ENCODE measurements around the gene TEDDM1. TPM values are rescaled to one million over a fixed set of nuclear protein-coding genes. Genes with fewer than 3 reads are reported as not detected.

The TEDDM1 gene
- total RNA-seq, 2 donors from 2014 or later = not detected

DNA sequence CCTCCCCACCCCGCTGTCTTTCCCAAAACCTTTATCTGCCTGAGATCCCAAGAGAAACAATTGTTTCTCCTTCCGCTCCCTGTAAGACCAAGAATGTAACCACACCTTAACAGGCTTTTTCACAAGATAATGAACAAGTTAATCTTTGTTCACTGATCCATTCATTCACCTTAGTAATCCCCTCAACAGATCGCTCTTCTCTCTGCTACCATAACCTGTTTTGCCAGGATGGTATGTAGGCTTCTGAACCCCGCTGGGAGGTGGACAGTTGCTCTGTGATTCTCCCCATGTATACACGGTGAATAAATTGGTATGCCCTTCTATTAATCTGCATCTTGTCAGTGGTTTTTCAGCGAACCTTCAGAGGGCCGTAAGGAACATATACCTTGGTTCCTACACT, 30.8 kb upstream of the TEDDM1 start:
- DNase-seq (ENCODE audit: low spot score) (no peak), ATAC-seq (ENCODE audit: insufficient number of reproducible peaks, low FRiP score, low read depth) (no peak)
- Histone ChIP-seq H3K4me3 (no peak overlapping the region), H3K9me3 (no peaks in the 10 kb centered on the region), H3K4me1 (ENCODE audit: control insufficient read depth in 1 of 2, low read depth in 2 of 2) (no peaks in the 10 kb centered on the region), H3K36me3 (no peaks in the 10 kb centered on the region), H3K27me3 (replicated peaks; ENCODE audit: insufficient read depth) (no peaks in the 10 kb centered on the region), H3K27ac (no peak overlapping the region)
- TF ChIP-seq, protein P1, sequence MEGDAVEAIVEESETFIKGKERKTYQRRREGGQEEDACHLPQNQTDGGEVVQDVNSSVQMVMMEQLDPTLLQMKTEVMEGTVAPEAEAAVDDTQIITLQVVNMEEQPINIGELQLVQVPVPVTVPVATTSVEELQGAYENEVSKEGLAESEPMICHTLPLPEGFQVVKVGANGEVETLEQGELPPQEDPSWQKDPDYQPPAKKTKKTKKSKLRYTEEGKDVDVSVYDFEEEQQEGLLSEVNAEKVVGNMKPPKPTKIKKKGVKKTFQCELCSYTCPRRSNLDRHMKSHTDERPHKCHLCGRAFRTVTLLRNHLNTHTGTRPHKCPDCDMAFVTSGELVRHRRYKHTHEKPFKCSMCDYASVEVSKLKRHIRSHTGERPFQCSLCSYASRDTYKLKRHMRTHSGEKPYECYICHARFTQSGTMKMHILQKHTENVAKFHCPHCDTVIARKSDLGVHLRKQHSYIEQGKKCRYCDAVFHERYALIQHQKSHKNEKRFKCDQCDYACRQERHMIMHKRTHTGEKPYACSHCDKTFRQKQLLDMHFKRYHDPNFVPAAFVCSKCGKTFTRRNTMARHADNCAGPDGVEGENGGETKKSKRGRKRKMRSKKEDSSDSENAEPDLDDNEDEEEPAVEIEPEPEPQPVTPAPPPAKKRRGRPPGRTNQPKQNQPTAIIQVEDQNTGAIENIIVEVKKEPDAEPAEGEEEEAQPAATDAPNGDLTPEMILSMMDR (IDR thresholded peaks at IDR 0.05) = no peak

DNA sequence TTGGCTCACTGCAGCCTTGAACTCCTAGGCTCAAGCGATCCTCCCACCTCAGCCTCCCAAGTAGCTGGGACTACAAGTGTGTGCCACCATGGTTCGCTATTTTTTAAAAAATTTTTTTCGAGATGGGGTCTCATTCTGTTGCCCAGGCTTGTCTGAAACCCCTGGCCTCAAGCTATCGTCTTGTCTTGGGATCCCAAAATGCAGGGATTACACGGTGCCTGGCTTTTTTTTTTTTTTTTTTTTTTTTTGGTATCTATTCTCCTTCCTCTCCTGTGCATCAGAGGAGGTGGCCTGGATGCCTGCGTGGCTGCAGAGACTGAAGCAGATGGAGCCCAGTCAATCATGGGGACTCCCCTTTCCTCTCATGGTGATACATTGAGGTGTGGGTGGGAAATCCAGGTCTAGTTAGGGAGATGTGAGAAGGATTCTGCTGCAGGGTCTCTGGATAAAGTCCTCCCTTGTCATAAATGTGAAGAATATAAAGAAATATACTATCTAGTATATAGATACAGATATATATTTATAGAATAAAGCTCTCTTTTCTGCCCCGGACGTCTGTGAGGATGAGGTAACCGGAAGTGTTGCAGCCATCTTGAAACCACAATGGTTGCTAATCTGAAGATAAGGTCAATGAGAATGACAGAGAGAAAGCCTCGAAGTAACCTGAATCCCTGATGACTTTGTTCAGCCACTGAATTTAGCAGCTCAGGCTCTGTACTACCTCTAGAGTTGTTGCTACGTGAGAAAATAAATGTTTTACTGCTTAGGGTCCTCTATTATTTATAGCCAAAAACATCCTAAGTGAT, 30.0 kb upstream of the TEDDM1 start:
- TF ChIP-seq, protein P1 (IDR thresholded peaks at IDR 0.05) = no peak
- no peaks in the 10 kb centered on the region for H3K9me3 ChIP-seq
- no peak overlapping the region for H3K4me3 ChIP-seq
- no peaks in the 10 kb centered on the region for H3K36me3 ChIP-seq
- no peak for DNase-seq (ENCODE audit: low spot score)
- ATAC-seq (ENCODE audit: insufficient number of reproducible peaks, low FRiP score, low read depth) = no peak
- H3K27me3 ChIP-seq (replicated peaks; ENCODE audit: insufficient read depth) = no peaks in the 10 kb centered on the region
- H3K27ac ChIP-seq = no peak overlapping the region
- H3K4me1 ChIP-seq (ENCODE audit: control insufficient read depth in 1 of 2, low read depth in 2 of 2) = no peaks in the 10 kb centered on the region

DNA sequence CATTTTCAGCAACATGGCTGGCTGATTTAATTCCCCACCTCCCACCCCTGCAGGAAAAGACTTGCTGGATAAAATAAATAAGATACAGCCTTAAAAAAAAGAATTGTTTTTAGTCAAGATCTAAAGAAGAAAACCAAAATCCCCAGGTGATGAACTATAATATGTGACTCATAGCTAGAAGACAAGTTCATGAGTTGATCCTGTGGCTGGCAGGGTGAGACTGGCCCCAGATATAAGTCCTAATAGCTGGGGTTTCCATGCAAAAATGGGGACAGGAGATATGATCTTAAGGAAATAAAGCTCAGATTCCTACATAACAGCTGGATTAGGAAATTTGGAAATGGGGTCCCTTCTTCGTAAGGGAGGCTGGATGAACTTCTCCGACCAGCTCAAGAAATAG, 27.6 kb upstream of the TEDDM1 start:
- TF ChIP-seq, protein P1 (IDR thresholded peaks at IDR 0.05) = no peak
- no peak overlapping the region for H3K4me3 ChIP-seq
- no peak for ATAC-seq (ENCODE audit: insufficient number of reproducible peaks, low FRiP score, low read depth)
- no peaks in the 10 kb centered on the region for H3K4me1 ChIP-seq (ENCODE audit: control insufficient read depth in 1 of 2, low read depth in 2 of 2)
- H3K36me3 ChIP-seq = no peaks in the 10 kb centered on the region
- no peak for DNase-seq (ENCODE audit: low spot score)
- no peaks in the 10 kb centered on the region for H3K9me3 ChIP-seq
- no peaks in the 10 kb centered on the region for H3K27me3 ChIP-seq (replicated peaks; ENCODE audit: insufficient read depth)
- no peak overlapping the region for H3K27ac ChIP-seq

DNA sequence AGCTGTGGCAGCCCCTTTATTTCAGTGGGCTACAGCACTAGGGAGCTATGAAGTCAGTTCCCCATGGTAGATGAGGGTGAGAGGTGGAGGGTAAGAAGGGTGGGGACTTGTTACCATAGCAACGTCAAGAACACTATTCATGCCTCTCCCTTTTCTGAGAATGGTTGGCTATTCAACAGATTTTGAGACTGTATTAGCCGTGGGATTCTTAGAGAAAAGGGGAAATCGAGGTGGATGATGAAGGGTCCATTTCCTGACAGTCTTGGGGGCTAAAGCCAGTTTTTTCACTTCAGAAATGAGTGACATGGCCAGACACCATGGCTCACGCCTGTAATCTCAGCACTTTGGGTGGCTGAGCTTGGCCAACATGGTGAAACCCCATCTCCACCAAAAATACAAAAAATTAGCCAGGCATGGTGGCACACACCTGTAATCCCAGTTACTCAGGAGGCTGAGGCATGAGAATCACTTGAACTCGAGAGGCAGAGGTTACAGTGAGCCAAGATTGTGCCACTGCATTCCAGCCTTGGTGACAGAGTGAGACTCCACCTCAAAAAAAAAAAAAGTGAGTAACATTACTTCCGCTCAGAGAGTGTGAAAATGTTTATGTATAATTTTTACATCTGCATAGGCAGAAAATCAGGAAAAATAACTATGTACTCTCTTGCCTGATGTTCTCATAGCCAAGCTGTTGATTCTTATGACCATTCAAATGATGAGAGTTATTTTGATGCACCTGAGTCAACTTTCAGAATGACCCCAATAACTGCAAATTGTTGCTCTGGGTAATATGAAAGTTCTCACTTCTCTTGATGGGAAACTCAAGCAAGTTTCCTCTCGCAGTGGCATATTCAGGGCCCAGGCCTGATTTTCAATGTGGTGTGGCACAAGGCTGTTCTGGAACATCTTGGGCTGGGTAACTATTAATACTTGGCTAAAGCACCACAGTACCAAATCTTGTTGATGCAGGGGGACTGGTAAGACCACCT, 26.3 kb upstream of the TEDDM1 start:
- no peak overlapping the region for H3K27ac ChIP-seq
- no peaks in the 10 kb centered on the region for H3K27me3 ChIP-seq (replicated peaks; ENCODE audit: insufficient read depth)
- ATAC-seq (ENCODE audit: insufficient number of reproducible peaks, low FRiP score, low read depth) (no peak), DNase-seq (ENCODE audit: low spot score) (no peak)
- H3K36me3 ChIP-seq = no peaks in the 10 kb centered on the region
- no peaks in the 10 kb centered on the region for H3K4me1 ChIP-seq (ENCODE audit: control insufficient read depth in 1 of 2, low read depth in 2 of 2)
- no peaks in the 10 kb centered on the region for H3K9me3 ChIP-seq
- TF ChIP-seq, protein P1 (IDR thresholded peaks at IDR 0.05) = no peak
- H3K4me3 ChIP-seq = no peak overlapping the region

DNA sequence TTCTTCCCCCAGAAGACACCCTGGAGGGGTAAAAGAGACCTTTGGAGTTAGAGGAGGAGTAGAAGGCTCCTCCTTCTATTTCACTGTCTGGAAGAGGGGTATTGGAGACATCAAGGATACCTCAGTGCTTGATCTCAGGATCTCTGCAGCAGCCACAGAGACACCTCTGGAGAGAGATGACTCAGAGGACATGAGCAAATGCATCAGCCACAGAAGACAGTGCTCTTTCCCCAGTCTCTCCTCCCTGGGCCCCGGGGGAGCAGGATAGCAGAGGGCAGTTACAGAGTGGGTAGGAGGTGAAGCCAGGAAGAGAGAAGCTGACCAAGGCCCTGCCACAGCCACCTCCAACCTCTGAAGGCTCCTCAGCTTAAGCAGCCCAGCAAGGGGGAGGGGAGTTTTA, 15.3 kb upstream of the TEDDM1 start:
- Histone ChIP-seq H3K27ac (no peak overlapping the region), H3K4me1 (ENCODE audit: control insufficient read depth in 1 of 2, low read depth in 2 of 2) (peaks cover 3 to 4% of the 10 kb centered on the region in 2 donors), H3K27me3 (replicated peaks; ENCODE audit: insufficient read depth) (no peaks in the 10 kb centered on the region), H3K9me3 (no peaks in the 10 kb centered on the region), H3K36me3 (no peaks in the 10 kb centered on the region), H3K4me3 (no peak overlapping the region)
- ATAC-seq (ENCODE audit: insufficient number of reproducible peaks, low FRiP score, low read depth) = no peak
- TF ChIP-seq, protein P1 (IDR thresholded peaks at IDR 0.05) = no peak
- no peak for DNase-seq (ENCODE audit: low spot score)

All from thoracic aorta (tissue), 2 donors.